ENCODE measurements around the gene EFNB2. TPM values are rescaled to one million over a fixed set of nuclear protein-coding genes. Genes with fewer than 3 reads are reported as not detected.

EFNB2 gene
- total RNA-seq, 1 experiment from 2014 or later = 11.8 TPM

GRCh38 chr13:106487129-106487528, 48.3 kb downstream of the EFNB2 start:
- no peak for DNase-seq (ENCODE audit: low read depth)

- no peak for DNase-seq (ENCODE audit: low read depth)
These were observed 49.2 kb downstream of the EFNB2 start for GRCh38 chr13:106486287-106486686.

GRCh38 chr13:106484537-106485193, 50.8 kb downstream of the EFNB2 start:
- no peak for DNase-seq (ENCODE audit: low read depth)

GRCh38 chr13:106484084-106484483, 51.4 kb downstream of the EFNB2 start:
- peak; percentile 59 for DNase-seq (ENCODE audit: low read depth)

- no peak for DNase-seq (ENCODE audit: low read depth)
These were observed 53.5 kb downstream of the EFNB2 start for GRCh38 chr13:106481919-106482318.

GRCh38 chr13:106480351-106480910, 55.0 kb downstream of the EFNB2 start:
- DNase-seq (ENCODE audit: low read depth) = no peak

- DNase-seq (ENCODE audit: low read depth) = no peak
These were observed 55.5 kb downstream of the EFNB2 start for GRCh38 chr13:106479929-106480328.

GRCh38 chr13:106478116-106478515, 57.3 kb downstream of the EFNB2 start:
- DNase-seq (ENCODE audit: low read depth) = no peak

- DNase-seq (ENCODE audit: low read depth) = no peak
These were observed 58.2 kb downstream of the EFNB2 start for GRCh38 chr13:106477303-106477702.

- DNase-seq (ENCODE audit: low read depth) = no peak
These were observed 59.6 kb downstream of the EFNB2 start for GRCh38 chr13:106475852-106476251.

GRCh38 chr13:106474912-106475311, 60.5 kb downstream of the EFNB2 start:
- no peak for DNase-seq (ENCODE audit: low read depth)

- no peak for DNase-seq (ENCODE audit: low read depth)
These were observed 62.3 kb downstream of the EFNB2 start for GRCh38 chr13:106473154-106473553.

- DNase-seq (ENCODE audit: low read depth) = no peak
These were observed 62.8 kb downstream of the EFNB2 start for GRCh38 chr13:106472621-106473020.

GRCh38 chr13:106471957-106472543, 63.4 kb downstream of the EFNB2 start:
- DNase-seq (ENCODE audit: low read depth) = peak; percentile 84

GRCh38 chr13:106470576-106470975, 64.9 kb downstream of the EFNB2 start:
- no peak for DNase-seq (ENCODE audit: low read depth)

- DNase-seq (ENCODE audit: low read depth) = no peak
These were observed 66.5 kb downstream of the EFNB2 start for GRCh38 chr13:106468744-106469590.

GRCh38 chr13:106468207-106468606, 67.3 kb downstream of the EFNB2 start:
- DNase-seq (ENCODE audit: low read depth) = no peak

GRCh38 chr13:106467427-106468122, 67.9 kb downstream of the EFNB2 start:
- no peak for DNase-seq (ENCODE audit: low read depth)

GRCh38 chr13:106466691-106467426, 68.6 kb downstream of the EFNB2 start:
- no peak for DNase-seq (ENCODE audit: low read depth)

GRCh38 chr13:106464076-106464475, 71.4 kb downstream of the EFNB2 start:
- DNase-seq (ENCODE audit: low read depth) = peak; percentile 80

- DNase-seq (ENCODE audit: low read depth) = no peak
These were observed 72.8 kb downstream of the EFNB2 start for GRCh38 chr13:106462710-106463109.

All from LHCN-M2 (cell line).